OCI-LY7 (cell line): ENCODE measurements around the gene CFAP161. TPM values are rescaled to one million over a fixed set of nuclear protein-coding genes. Genes with fewer than 3 reads are reported as not detected.
"Not testable (repeated sequence)": the region's sequence is repeated elsewhere in the genome, so short reads cannot be mapped to it uniquely, and the experiment has no call there.

ENCODE experiments used
- BruUV-seq: library from RNA; stranded (reverse); fragments of 400-500 nt; replicated peaks from 2 replicates; lab custom pipeline; 2021; lab: Mats Ljungman, UMichigan
- CTCF ChIA-PET: fragments of 300-600 bp; sonication (Branson Sonifier 250); formaldehyde crosslinking; loops from one replicate; lab custom pipeline; 2022; ENCODE audit warnings: antibody characterized with exemption; ENCODE audit not compliant: unreplicated experiment; lab: Charles Lee
- POLR2A ChIA-PET: fragments of 300-600 bp; sonication (Branson Sonifier 250); formaldehyde crosslinking; loops from one replicate; lab custom pipeline; 2022; ENCODE audit warnings: antibody characterized with exemption; lab: Charles Lee
- DNase-seq: peaks from one replicate; pipeline ENCODE4 v3.0.0-alpha.2; 2015; ENCODE audit warnings: low spot score
- H2AFZ ChIP-seq: fragments of 200-600 bp; sonication (generic), shearing (Covaris generic); 2 replicates; pipeline ENCODE4 v1.6.1; 2014; ENCODE audit warnings: mild to moderate bottlenecking, antibody characterized with exemption, low read length, moderate library complexity
- H3K27ac ChIP-seq: fragments of 200-600 bp; sonication (generic); 2 replicates; pipeline ENCODE4 v1.5.1; 2014; ENCODE audit warnings: mixed run types, low read depth, mild to moderate bottlenecking, moderate library complexity, low read length, inconsistent platforms; ENCODE audit not compliant: poor library complexity, severe bottlenecking
- H3K36me3 ChIP-seq: fragments of 200-600 bp; sonication (generic); 2 replicates; pipeline ENCODE4 v1.6.1; 2014; ENCODE audit warnings: mild to moderate bottlenecking, antibody characterized with exemption, low read length, moderate library complexity, mixed read lengths; ENCODE audit not compliant: insufficient read depth
- H3K4me1 ChIP-seq: fragments of 200-600 bp; sonication (generic); 2 replicates; pipeline ENCODE4 v1.5.1; 2014; ENCODE audit warnings: mild to moderate bottlenecking, low read length; ENCODE audit not compliant: insufficient read depth, poor library complexity, severe bottlenecking
- H3K4me2 ChIP-seq: fragments of 200-600 bp; sonication (generic); 2 replicates; pipeline ENCODE4 v1.6.1; 2014; ENCODE audit warnings: mild to moderate bottlenecking, low read length
- H3K4me3 ChIP-seq: fragments of 200-600 bp; sonication (generic); 2 replicates; pipeline ENCODE4 v1.5.1; 2014; ENCODE audit warnings: mild to moderate bottlenecking, low read depth, low read length; ENCODE audit not compliant: poor library complexity, severe bottlenecking
- H3K79me2 ChIP-seq: fragments of 200-600 bp; sonication (generic); 2 replicates; pipeline ENCODE4 v1.6.1; 2016; ENCODE audit warnings: low read depth, mild to moderate bottlenecking, low read length, moderate library complexity, mixed read lengths; ENCODE audit not compliant: insufficient read depth
- H3K9me2 ChIP-seq: fragments of 200-600 bp; sonication (generic); 2 replicates; pipeline ENCODE4 v1.6.1; 2016; ENCODE audit warnings: mild to moderate bottlenecking, low read length, mixed read lengths; ENCODE audit not compliant: insufficient read depth
- H3K9me3 ChIP-seq: fragments of 200-600 bp; sonication (generic); 2 replicates; pipeline ENCODE4 v1.6.1; 2014; ENCODE audit warnings: mild to moderate bottlenecking, mixed run types, low read length, mixed read lengths
- H4K20me1 ChIP-seq: fragments of 200-600 bp; sonication (generic); 2 replicates; pipeline ENCODE4 v1.6.1; 2014; ENCODE audit warnings: mild to moderate bottlenecking, antibody characterized with exemption, low read length, moderate library complexity, mixed read lengths; ENCODE audit not compliant: insufficient read depth
- CTCF ChIP-seq: fragments of 200-600 bp; sonication (generic); conservative IDR thresholded peaks from 2 replicates; pipeline ENCODE4 v1.5.1; 2014; ENCODE audit warnings: mild to moderate bottlenecking, antibody characterized with exemption, low read length, moderate library complexity, mixed read lengths
- EZH2phosphoT487 ChIP-seq: fragments of 200-600 bp; sonication (generic); IDR thresholded peaks from 2 replicates; pipeline ENCODE4 v1.6.1; 2018; ENCODE audit warnings: low read depth, borderline replicate concordance, mild to moderate bottlenecking, mixed run types, antibody characterized with exemption, low read length, moderate library complexity, mixed read lengths
- intact Hi-C: fragments of 100-400 bp; cut with micrococcal nuclease; formaldehyde crosslinking; loops from one replicate; pipeline ENCODE4 v1.10.0; 2022; ENCODE audit not compliant: unreplicated experiment
- total RNA-seq, 2 experiments: library from RNA; depleted of rRNA in 1 of 2; stranded (reverse); fragments of >200 nt in 1 of 2; shearing (Covaris generic) in 1 of 2; gene quantifications; 2 replicates each; pipeline ENCODE4 v1.2.3, GENCODE V29; 2014 to 2022

Gene CFAP161
- total RNA-seq, 2 experiments from 2014 or later = not detected

- Histone ChIP-seq H3K4me2 (no peak overlapping the region), H3K36me3 (no peaks in the 10 kb centered on the region), H3K9me3 (no peaks in the 10 kb centered on the region), H4K20me1 (no peaks in the 10 kb centered on the region), H3K27ac (no peak overlapping the region), H3K4me3 (no peak overlapping the region), H3K79me2 (no peaks in the 10 kb centered on the region), H2AFZ (no peak overlapping the region), H3K4me1 (no peaks in the 10 kb centered on the region), H3K9me2 (no peaks in the 10 kb centered on the region)
- intact Hi-C loops = no loop called here
- no peak for DNase-seq
- no TSS peak for BruUV-seq
- TF ChIP-seq EZH2phosphoT487 (no peak), CTCF (no peak)
- CTCF ChIA-PET = no interaction called here
- POLR2A ChIA-PET = no interaction called here
These were observed 14.0 kb upstream of the CFAP161 start for GRCh38 chr15:81120069-81120468.

- no TSS peak for BruUV-seq
- Histone ChIP-seq H3K27ac (no peak overlapping the region), H3K4me2 (no peak overlapping the region), H3K9me3 (no peaks in the 10 kb centered on the region), H2AFZ (no peak overlapping the region), H3K4me3 (no peak overlapping the region), H3K36me3 (no peaks in the 10 kb centered on the region), H3K79me2 (no peaks in the 10 kb centered on the region), H3K4me1 (no peaks in the 10 kb centered on the region), H3K9me2 (no peaks in the 10 kb centered on the region), H4K20me1 (no peaks in the 10 kb centered on the region)
- DNase-seq = no peak
- intact Hi-C loops = no loop called here
- CTCF ChIA-PET = no interaction called here
- TF ChIP-seq EZH2phosphoT487 (no peak), CTCF (no peak)
- POLR2A ChIA-PET = no interaction called here
These were observed 7.2 kb upstream of the CFAP161 start for GRCh38 chr15:81126892-81127291.

GRCh38 chr15:81141478-81141877, 7.4 kb downstream of the CFAP161 start:
- H4K20me1 ChIP-seq, H3K36me3 ChIP-seq, intact Hi-C loops, DNase-seq, H3K27ac ChIP-seq, CTCF ChIA-PET, H3K79me2 ChIP-seq, H3K4me1 ChIP-seq, H2AFZ ChIP-seq, H3K4me2 ChIP-seq, BruUV-seq, H3K9me3 ChIP-seq, H3K4me3 ChIP-seq, H3K9me2 ChIP-seq, POLR2A ChIA-PET: not testable (repeated sequence)
